HEK293 (cell line): ENCODE measurements around the gene GPT2.

ENCODE experiments used
- ELK4 ChIP-seq: IDR thresholded peaks from 2 replicates; pipeline ENCODE4 v1.6.1; 2011; ENCODE audit warnings: mild to moderate bottlenecking, low read depth, low read length, borderline replicate concordance
- KLF1 ChIP-seq: fragments of 450-650 bp; formaldehyde crosslinking; IDR thresholded peaks from 2 replicates; pipeline ENCODE4 v1.5.1; 2016; ENCODE audit warnings: missing biosample characterization, missing genetic modification characterization
- PRDM1 ChIP-seq: fragments of 450-650 bp; formaldehyde crosslinking; IDR thresholded peaks from 2 replicates; pipeline ENCODE4; 2016; ENCODE audit warnings: missing biosample characterization, missing genetic modification characterization
- SP2 ChIP-seq: fragments of 450-650 bp; formaldehyde crosslinking; IDR thresholded peaks from 2 replicates; pipeline ENCODE4 v1.5.1; 2016; ENCODE audit warnings: missing biosample characterization, missing genetic modification characterization
- YY2 ChIP-seq: fragments of 450-650 bp; formaldehyde crosslinking; IDR thresholded peaks from 2 replicates; pipeline ENCODE4 v1.5.1; 2016; ENCODE audit warnings: missing biosample characterization, missing genetic modification characterization
- ZBTB1 ChIP-seq: fragments of 450-650 bp; formaldehyde crosslinking; IDR thresholded peaks from 2 replicates; pipeline ENCODE4 v1.5.1; 2016; ENCODE audit warnings: missing biosample characterization, missing genetic modification characterization
- ZNF169 ChIP-seq: fragments of 450-650 bp; formaldehyde crosslinking; IDR thresholded peaks from 2 replicates; pipeline ENCODE4 v1.5.1; 2016; ENCODE audit warnings: missing biosample characterization, missing genetic modification characterization
- ZNF416 ChIP-seq: fragments of 450-650 bp; formaldehyde crosslinking; IDR thresholded peaks from 2 replicates; pipeline ENCODE4 v1.5.1; 2016; ENCODE audit warnings: missing biosample characterization, missing genetic modification characterization
- ZNF529 ChIP-seq: fragments of 450-650 bp; formaldehyde crosslinking; IDR thresholded peaks from 2 replicates; pipeline ENCODE4 v1.5.1; 2017; ENCODE audit warnings: missing genetic modification characterization, missing biosample characterization; ENCODE audit not compliant: insufficient replicate concordance
- ZNF639 ChIP-seq: fragments of 450-650 bp; formaldehyde crosslinking; IDR thresholded peaks from 2 replicates; pipeline ENCODE4 v1.5.1; 2016; ENCODE audit warnings: missing biosample characterization, missing genetic modification characterization
- TF ChIP-seq, protein P1 (sequence below): fragments of 450-650 bp; formaldehyde crosslinking; IDR thresholded peaks from 2 replicates; pipeline ENCODE4; 2016; ENCODE audit warnings: missing biosample characterization, missing genetic modification characterization
- TF ChIP-seq, protein P2 (sequence below): fragments of 450-650 bp; formaldehyde crosslinking; IDR thresholded peaks from 2 replicates; pipeline ENCODE4 v1.5.1; 2016; ENCODE audit warnings: missing biosample characterization, missing genetic modification characterization
- TF ChIP-seq, protein P3 (sequence below): fragments of 450-650 bp; formaldehyde crosslinking; IDR thresholded peaks from 2 replicates; pipeline ENCODE4 v1.5.1; 2016; ENCODE audit warnings: missing biosample characterization, missing genetic modification characterization
- TF ChIP-seq, protein P4 (sequence below): fragments of 450-650 bp; formaldehyde crosslinking; IDR thresholded peaks from 2 replicates; pipeline ENCODE4 v1.5.1; 2016; ENCODE audit warnings: missing biosample characterization, missing genetic modification characterization

GRCh38 chr16:46891910-46892309, 7.7 kb downstream of the GPT2 start:
- TF ChIP-seq, protein P1, sequence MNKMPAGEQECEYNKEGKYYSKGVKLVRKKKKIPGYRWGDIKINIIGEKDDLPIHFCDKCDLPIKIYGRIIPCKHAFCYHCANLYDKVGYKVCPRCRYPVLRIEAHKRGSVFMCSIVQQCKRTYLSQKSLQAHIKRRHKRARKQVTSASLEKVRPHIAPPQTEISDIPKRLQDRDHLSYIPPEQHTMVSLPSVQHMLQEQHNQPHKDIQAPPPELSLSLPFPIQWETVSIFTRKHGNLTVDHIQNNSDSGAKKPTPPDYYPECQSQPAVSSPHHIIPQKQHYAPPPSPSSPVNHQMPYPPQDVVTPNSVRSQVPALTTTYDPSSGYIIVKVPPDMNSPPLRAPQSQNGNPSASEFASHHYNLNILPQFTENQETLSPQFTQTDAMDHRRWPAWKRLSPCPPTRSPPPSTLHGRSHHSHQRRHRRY (tag by site-specific recombination), result no peak
- TF ChIP-seq, protein P2, sequence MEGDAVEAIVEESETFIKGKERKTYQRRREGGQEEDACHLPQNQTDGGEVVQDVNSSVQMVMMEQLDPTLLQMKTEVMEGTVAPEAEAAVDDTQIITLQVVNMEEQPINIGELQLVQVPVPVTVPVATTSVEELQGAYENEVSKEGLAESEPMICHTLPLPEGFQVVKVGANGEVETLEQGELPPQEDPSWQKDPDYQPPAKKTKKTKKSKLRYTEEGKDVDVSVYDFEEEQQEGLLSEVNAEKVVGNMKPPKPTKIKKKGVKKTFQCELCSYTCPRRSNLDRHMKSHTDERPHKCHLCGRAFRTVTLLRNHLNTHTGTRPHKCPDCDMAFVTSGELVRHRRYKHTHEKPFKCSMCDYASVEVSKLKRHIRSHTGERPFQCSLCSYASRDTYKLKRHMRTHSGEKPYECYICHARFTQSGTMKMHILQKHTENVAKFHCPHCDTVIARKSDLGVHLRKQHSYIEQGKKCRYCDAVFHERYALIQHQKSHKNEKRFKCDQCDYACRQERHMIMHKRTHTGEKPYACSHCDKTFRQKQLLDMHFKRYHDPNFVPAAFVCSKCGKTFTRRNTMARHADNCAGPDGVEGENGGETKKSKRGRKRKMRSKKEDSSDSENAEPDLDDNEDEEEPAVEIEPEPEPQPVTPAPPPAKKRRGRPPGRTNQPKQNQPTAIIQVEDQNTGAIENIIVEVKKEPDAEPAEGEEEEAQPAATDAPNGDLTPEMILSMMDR (tag by site-specific recombination), result no peak
- TF ChIP-seq ZNF529 (no peak), SP2 (tag by site-specific recombination) (no peak), ZBTB1 (tag by site-specific recombination) (no peak), KLF1 (tag by site-specific recombination) (no peak), ZNF169 (tag by site-specific recombination) (no peak), YY2 (tag by site-specific recombination) (no peak), ZNF416 (no peak), ZNF639 (tag by site-specific recombination) (no peak), PRDM1 (tag by site-specific recombination) (no peak), ELK4 (no peak)
- TF ChIP-seq, protein P3, sequence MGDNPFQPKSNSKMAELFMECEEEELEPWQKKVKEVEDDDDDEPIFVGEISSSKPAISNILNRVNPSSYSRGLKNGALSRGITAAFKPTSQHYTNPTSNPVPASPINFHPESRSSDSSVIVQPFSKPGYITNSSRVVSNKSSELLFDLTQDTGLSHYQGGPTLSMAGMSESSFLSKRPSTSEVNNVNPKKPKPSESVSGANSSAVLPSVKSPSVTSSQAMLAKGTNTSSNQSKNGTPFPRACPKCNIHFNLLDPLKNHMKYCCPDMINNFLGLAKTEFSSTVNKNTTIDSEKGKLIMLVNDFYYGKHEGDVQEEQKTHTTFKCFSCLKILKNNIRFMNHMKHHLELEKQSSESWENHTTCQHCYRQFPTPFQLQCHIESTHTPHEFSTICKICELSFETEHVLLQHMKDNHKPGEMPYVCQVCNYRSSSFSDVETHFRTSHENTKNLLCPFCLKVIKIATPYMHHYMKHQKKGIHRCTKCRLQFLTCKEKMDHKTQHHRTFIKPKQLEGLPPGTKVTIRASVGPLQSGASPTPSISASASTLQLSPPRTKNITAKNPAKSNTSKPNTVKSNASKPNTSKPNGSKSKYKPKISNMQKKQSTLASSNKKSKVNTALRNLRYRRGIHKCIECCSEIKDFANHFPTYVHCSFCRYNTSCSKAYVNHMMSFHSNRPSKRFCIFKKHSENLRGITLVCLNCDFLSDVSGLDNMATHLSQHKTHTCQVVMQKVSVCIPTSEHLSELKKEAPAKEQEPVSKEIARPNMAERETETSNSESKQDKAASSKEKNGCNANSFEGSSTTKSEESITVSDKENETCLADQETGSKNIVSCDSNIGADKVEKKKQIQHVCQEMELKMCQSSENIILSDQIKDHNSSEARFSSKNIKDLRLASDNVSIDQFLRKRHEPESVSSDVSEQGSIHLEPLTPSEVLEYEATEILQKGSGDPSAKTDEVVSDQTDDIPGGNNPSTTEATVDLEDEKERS (tag by site-specific recombination), result no peak
- TF ChIP-seq, protein P4, sequence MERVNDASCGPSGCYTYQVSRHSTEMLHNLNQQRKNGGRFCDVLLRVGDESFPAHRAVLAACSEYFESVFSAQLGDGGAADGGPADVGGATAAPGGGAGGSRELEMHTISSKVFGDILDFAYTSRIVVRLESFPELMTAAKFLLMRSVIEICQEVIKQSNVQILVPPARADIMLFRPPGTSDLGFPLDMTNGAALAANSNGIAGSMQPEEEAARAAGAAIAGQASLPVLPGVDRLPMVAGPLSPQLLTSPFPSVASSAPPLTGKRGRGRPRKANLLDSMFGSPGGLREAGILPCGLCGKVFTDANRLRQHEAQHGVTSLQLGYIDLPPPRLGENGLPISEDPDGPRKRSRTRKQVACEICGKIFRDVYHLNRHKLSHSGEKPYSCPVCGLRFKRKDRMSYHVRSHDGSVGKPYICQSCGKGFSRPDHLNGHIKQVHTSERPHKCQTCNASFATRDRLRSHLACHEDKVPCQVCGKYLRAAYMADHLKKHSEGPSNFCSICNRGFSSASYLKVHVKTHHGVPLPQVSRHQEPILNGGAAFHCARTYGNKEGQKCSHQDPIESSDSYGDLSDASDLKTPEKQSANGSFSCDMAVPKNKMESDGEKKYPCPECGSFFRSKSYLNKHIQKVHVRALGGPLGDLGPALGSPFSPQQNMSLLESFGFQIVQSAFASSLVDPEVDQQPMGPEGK (tag by site-specific recombination), result no peak
